Measurements from ENCODE around the gene KCNMA1.

GRCh38 chr10:77581738-77582137 lies 55.9 kb downstream of the KCNMA1 start:
- TF ChIP-seq FOXK2 (conservative IDR thresholded peaks at IDR 0.05 in 1 of 2, IDR thresholded peaks at IDR 0.05 in 1 of 2; ENCODE audit: low read depth in 2 of 2) (no peak), KDM2B (CRISPR knock-in tag; IDR thresholded peaks at IDR 0.05) (no peak), MAFK (IDR thresholded peaks at IDR 0.05; ENCODE audit: low read length) (no peak), HDAC2 (IDR thresholded peaks at IDR 0.05) (no peak)
